HG02623 (cell line): ENCODE data around the gene EBF4.
"Not testable (repeated sequence)": the region's sequence is repeated elsewhere in the genome, so short reads cannot be mapped to it uniquely, and the experiment has no call there.

Experiments
- ATAC-seq: cut with Tn5 transposase; IDR thresholded peaks from one replicate; pipeline ENCODE4 v1.9.1; 2021; ENCODE audit warnings: moderate library complexity; ENCODE audit not compliant: unreplicated experiment

Gene EBF4

DNA sequence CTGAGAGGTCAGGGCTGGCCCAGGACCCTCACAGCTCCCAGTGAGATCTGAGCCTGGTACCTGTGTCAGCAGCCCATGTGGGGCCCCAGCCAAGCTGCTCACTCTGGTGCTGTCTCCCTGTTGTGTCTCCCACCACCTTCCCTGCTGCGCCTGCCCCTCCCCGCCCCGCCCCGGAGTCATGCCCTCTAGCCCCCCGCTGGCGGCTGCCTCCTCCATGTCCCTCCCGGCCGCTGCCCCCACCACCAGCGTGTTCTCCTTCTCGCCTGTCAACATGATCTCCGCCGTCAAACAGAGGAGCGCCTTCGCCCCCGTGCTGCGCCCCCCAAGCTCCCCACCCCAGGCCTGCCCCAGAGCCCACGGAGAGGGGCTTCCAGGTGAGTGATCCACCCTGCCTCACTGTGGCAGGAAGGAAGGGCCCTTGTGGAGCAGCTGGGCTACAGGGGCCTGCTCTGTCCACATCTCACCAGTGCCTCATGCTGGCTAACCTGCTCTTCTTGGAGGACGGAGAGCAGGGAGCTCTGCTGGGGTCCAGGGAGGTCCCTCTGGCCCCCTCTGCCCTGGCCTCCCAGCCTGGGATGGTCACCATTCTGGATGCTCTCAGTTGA is 63.0 kb downstream of the EBF4 start:
- ATAC-seq, result no peak

DNA sequence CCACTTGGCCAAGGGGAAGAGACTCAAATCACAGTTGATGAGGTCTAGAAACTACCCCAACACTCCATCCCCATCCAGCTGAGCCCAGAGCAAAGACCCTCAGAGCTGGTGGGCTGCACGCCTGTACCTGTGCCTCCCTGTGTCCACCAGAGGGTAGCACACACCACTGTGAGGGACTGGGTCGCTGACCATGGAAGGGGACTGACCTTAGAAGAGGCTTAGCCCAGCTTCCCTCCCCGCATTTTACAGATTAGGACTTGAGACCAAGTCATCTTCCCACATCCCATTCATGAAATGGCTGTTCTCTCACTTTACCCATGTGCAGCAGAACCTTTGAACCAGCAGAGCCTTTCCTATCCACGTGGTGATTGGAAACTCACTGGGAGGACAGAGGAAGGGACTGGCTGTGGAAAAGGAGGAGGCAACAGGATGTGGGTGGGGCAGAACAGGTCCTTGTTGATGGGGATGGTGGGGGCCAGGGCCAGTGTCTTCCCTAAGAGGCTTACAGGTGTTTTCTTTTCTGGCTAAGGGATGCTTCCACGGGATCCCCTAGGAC is 63.6 kb downstream of the EBF4 start:
- ATAC-seq, result no peak

DNA sequence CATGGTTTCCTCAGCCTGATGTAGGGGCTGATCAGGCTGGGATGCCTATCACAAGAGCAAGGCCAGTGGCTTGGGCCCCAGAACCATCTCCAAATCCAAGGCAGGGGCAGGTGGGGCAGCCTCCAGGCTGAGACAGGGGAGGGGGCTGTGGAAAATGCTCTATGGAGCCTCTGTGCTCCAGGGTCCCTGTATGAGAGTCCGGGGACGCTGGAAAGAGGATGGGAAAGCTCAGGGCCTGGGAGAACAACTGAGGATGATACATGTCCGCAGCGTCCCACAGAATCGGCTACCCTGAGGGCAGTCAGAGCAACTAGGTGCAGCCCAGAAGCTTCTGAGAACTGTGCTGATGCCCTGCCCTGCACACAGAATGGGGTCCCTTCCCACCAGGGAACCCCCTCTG is 64.4 kb downstream of the EBF4 start:
- ATAC-seq, result no peak

DNA sequence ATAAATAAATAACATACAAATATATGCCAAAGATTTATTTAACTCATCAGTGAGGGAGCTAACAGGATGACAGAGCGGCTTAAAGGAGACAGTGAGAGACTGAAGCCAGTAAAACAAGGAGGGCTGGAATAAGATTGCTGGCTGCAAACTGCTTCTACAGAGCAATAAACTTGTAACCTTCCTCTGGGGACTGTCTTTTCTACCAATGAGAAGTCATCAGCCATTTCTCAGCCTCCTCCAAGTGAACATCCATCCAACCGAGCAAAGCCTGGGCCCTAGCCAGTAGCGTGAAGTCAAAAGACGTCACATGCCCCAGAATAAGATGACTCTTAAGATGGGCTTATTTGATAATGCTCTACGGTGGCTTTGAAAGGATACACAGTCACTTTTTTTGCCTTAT is 65.4 kb downstream of the EBF4 start:
- ATAC-seq, result no peak

DNA sequence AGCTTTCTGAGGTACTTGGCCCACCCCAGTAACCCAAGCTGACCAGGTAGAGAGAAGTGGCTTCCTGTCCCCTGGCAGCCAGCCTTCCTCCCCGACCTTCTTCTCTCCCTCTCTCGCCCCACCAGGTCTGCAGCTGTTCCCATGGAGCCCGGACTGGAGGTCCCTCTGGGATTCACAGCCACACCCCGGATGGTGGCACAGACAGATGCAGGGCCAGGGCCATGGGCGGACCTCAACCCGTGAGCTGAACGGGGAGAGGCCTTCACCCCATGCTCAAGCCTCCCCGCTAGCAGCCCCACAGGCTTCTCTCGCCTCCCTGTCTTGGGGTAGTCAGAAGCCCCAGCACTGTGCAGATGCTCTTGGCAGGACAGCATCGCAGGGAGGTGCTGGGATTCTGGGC is 66.6 kb downstream of the EBF4 start:
- ATAC-seq, result no peak

DNA sequence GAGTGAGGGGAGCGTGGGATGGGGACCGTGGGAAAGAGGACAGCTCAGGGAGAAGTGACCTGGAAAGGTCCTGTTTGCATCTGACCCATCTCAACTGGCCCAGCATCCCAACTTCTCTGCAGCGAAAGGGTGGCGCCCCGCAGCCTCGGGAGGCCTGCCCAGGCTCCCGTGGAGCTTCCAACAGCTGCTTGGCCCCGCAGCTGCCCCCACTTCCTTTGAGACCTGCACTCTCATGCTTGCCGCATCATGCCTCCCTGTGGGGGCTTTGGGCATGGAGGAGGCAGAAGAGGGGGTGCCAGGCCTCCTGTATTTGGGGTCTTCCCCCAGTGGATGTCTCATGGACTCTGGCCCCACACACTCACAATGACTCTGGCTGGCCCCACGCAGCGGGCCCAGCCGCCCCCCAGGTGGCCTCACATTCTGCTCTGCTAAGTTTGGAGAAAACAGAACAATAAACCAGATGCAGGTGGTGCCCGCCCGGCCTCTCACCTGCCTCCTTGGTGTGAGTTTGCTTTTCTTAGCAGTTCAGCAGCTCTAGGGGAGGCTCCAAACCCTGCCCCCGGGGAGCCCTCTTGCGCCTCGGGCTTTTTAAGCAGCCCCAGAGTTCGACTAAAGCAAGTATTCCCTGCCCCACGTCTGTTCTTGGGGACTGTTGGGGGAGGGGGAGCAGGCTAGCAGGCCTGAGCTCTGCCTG is 67.2 kb downstream of the EBF4 start:
- ATAC-seq, result no peak

DNA sequence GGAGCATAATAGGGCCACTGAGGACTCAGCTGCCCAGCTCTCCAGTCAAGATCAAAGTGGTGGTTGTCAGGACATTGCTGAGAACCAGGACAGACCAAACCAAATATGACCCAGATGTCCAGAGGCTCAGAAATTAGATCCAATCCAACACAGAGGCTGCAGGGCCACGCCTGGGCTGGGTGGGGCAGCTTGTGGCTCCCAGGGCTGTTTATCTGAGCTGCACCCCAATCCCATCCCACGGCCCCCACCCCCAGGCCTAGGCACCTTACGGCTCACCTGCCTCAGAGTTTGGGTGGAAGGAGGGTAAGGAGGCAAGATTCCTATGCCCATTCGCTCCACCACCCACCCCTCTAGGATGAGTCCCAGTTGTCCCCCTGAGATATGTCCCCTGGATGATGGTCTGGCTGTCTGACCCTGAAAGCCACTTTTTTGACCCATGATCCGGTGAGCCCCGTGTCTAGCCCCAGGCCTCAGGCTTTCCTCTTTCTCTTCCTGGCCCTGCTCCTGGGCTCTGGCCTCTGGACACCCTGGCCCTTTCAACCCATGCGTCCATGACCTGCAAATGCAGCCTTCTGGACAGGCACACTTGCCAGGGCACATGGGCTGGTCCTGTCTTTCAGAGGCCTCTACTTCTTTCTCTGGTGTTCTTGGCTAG is 67.8 kb downstream of the EBF4 start:
- ATAC-seq, result no peak

DNA sequence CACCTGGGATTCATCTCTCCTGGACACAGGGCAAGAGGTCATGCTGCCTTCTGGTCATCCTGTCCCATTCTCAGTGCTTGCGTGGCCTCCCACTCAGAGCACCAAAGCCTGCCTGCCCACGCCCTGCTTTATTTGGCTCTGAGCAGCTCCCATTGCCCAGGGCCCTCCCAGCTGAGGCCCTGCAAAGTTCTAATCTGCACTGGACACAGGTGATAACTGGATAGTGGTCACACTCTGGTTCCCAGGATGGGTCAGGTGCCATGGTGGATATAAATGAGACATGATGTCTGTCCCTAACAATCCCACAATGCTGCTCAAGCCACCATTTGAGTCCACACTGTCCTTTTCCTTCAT is 68.3 kb downstream of the EBF4 start:
- ATAC-seq, result no peak

DNA sequence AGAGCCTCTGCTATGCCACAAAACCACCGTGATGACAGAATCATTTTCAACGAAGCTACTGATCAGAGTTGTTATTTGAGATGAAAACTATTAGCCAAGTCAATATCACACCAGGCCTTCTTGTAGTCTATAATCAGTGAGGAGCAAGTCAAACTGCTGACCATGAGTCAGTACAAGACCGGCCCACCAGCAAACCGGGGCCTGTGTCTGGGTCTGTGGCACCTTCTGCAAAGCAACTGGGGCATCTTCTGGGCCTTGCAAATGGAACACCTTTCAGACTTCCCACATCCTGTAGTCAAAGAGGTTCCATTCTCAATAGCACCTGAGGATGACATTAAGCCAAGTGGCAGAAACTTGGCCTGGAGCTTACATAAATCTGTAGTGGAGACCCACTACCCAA is 69.3 kb downstream of the EBF4 start:
- no peak for ATAC-seq

DNA sequence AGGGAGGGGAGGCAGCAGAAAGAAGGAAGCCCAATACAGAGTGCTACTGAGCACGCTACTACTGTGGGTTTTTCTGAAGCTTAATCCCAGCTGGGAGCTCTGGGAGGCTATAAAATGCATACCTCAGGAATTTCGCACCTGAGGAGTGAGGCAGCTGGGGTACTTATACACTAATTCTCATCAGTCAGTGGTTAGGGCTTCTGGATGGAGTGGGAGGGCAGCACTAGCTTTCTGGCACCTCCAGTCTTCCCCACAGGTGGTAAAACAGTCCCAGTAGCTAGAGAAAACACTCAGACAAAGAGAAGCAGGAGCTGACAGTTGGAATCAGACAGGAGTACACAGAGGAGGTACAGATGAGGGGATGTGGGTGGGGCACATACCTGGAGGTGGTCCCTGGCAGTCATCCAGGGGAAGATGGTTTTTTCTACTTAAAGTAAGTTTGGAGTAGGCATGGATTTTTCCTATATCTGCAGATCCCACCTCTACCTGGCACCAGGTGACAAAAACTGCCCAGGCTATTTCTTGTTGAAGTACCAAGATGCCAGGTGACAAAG is 70.1 kb downstream of the EBF4 start:
- ATAC-seq, result no peak

DNA sequence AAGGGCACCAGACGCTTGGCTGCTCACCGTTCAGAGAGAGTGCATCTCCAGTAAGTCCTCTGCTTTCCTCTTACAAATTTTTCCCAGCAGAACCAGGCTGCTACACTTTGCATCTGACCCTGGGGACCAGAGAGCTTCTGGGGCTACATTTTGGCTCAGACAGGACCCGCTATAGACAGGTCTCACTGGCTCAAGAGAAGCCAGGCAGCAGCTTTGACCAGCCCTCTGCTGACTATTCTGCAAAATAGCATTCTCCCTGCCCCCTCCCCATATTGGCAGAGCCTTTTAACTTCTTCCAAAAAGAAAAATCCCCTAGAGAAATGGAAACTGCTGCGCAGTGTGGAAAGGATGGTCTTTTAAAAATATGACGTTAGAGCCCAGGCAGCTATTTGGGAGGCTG is 70.6 kb downstream of the EBF4 start:
- no peak for ATAC-seq

DNA sequence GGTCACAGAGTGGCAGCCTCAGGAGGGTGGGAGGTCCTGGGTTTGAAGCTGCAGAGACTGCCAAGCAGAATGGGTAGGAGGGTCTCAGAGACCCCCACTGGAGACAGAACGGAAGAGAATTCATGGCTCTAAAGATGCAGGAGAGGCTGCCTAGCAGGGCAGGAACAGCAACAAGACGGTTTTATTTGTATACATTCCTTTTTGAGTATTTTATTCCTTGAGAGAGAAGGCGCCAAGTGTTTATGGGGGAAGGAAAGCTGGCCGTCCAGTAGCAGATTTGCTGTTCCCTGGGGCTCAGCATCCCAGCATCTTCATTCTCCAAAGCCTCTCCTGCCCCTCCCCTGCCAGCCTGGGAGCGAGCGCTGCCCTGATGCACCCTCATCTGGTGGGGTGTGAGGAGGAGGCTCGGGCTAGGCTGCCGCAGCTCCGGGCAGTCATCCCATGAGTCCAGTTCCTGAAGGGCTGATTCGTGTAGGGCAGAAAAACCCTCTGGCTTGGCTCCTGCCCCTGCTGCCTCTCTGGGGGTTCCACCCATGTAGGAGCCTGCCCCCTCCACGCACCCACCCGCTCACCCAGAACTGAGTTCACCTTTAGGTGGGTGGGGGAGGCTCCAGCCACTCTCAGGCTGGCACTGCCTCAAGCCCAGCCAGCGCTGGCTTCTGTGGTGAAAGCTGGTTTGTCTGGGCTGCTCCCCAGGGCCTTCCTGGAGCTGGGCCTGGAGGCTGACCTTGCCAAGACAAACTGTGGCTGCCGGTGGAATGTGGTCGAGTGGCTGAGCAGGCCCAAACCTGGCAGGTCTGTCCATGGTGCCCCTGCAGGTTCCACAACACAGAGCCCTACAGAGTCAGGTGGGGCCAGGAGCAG is 75.4 kb downstream of the EBF4 start:
- ATAC-seq, result no peak

DNA sequence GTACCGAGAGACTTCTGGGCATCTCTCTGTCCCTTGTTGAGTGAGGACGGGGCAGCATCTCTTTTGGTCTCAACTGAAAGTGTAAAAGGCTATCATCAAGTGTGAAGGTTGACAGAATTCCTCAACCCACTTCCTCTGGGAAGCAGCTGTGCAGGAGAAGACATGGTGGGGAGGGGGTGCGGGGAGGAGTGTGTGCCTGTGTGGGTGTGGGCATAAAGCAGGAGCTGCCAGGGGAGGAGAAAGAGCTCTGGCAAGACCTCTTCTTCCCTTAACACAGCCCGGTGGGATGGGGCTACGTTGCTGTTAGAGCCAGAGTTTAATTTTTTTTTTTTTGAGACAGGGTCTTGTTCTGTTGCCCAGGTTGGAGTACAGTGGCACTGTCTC is 76.0 kb downstream of the EBF4 start:
- ATAC-seq, result no peak

DNA sequence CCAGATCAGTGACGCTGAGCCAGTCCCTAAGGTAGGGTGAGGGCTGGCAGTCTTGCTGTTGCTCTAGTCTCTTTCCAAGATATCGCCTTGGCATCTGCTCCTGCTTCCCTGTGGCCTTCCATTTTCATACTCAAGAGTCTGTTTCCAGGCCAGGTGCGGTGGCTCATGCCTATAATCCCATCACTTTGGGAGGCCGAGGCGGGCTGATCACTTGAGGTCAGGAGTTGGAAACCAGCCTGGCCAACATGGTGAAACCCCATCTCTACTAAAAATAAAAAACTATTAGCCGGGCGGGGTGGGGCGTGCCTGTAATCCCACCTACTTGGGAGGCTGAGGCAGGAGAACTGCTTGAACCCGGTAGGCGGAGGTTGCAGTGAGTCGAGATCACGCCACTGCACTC is 77.5 kb downstream of the EBF4 start:
- not testable (repeated sequence) for ATAC-seq

DNA sequence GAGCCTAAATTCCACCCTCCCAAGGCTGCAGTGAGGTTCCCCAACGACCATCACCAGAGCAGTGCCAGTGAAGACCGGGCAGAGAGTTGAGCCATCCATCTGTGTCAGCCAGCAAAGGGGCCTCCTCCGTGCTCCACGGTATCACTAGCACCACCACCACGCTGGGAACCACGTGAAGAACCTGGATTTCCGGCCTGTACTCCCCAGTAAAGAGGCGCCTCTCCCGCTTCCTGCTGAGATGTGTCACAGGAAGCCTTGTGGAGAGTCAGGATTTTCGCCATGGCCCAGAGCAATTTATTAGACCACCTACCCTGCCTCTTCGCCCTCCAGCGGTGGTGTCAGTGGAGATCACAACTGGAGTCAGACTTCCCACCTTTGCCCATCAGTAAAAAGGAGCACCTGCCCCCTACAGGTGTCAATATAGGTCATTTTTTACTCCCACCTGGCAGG is 79.1 kb downstream of the EBF4 start:
- no peak for ATAC-seq

DNA sequence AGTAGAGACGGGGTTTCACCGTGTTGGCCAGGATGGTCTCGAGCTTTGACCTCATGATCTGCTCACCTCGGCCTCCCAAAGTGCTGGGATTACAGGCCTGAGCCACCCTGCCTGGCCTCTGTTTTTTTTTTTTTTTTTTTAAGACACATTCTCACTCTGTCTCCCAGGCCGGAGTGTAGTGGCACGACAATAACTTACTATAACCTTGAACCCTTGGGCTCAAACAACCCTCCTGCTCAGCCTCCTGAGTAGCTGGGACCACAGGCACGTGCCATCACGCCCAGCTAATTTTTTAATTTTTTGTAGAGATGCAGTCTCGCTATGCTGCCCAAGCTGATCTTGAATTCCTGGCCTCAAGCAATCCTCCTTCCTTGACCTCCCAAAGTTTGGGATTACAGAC is 81.2 kb downstream of the EBF4 start:
- no peak for ATAC-seq

DNA sequence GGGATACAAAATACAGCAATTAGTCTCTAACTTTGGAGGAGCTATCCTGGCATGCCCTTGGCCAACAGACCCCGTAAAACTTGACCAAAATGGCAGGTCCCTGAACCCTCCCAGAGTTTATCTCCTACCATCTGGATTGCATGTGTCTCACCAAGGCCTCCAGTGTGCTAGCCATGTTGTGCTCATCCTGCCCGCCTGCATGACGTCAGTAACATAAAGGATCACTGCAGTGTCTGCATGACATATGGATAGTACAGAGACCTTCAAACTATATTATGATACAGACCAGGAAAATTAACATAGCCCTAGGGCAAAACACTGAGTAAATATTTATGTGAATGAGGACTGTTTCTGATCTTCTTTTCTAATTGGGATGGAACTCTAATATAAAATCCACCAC is 82.6 kb downstream of the EBF4 start:
- ATAC-seq, result no peak

DNA sequence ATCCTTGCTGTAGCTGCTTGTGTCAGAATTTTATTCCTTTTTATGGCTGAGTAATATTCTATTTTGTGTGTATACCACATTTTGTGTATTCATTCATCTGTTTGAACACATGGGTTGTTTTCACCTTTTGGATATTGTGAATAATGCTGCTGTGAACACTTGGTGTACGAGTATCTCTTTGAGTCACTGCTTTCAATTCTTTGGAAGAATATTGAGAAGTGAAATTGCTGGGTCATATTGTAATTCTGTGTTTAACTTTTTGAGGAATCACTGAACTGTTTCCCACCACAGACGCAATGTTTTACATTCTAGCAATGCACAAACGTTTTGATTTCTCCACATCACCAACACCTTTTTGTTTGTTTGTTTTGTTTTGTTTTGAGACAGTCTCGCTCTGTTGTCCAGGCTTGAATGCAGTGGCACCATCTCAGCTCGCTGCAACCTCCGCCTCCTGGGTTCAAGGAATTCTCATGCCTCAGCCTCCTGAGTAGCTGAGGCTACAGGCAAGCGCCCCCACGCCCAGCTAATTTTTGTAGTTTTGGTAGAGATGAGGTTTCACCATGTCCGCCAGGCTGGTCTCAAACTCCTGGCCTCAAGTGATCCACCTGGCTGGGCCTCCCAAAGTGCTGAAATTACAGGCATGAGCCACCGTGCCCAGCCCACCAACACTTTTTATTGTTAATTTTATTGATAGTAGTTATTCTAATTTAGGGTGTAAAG is 86.2 kb downstream of the EBF4 start:
- ATAC-seq, result no peak

DNA sequence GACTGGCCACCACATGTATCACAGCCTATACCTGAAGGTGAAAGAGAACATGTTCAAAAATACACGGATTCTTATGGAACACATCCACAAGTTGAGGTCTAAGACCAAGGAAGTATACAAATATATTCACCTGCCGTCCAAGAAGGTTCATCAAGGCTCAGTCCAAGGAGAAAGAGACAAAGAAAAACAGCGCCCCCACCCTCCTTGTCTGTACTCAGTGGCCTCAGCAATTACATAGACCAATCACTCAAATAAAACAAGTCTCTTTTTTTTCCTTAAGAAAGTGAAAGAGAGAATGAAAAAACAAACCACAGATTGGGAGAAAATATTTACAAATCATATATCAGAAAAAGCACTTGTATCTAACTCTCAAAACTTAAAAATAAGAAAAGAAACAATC is 88.4 kb downstream of the EBF4 start:
- ATAC-seq, result no peak

DNA sequence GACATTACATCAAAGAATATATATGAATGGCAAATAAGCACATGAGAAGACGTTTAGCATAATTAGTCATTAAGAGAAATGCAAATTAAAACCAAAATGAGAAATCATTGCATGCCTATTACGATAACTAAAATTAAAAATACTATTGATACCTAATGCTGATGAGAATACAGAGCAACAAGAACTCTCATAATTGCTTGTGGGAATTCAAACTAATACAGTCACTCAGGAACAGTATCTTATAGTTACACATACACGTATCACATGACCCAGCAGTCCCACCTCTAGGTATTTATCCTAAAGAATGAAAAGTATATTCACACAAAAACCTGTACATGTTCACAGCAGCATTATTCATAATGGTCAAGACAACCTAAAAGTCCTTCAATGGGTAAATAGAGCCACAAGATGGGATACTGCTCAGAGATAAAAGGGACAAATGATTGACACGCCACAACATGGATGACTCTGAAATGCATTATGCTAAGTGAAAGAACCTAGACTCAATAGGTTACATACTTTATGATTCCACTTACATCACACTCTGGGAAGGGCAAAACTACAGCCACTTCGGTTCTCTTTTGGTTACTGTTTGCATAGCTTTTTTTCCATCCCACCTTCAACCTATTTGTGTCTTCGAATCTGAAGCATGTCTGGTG is 91.5 kb downstream of the EBF4 start:
- no peak for ATAC-seq
